Measurements from ENCODE around the gene TIMM29.

Gene TIMM29

GRCh38 chr19:10963865-10964264, 35.3 kb downstream of the TIMM29 start:
- peaks cover 6% of the 10 kb centered on the region for H3K4me1 ChIP-seq (ENCODE audit: control insufficient read depth, insufficient read depth, low read length)
- no peaks in the 10 kb centered on the region for H3K27me3 ChIP-seq (ENCODE audit: control insufficient read depth, insufficient read depth, low read length, poor library complexity, severe bottlenecking)
- H3K36me3 ChIP-seq (ENCODE audit: control insufficient read depth, insufficient read depth, low read length), result no peaks in the 10 kb centered on the region
- H3K4me3 ChIP-seq (ENCODE audit: insufficient read depth, low read depth, low read length), result no peak overlapping the region
- H3K27ac ChIP-seq (ENCODE audit: insufficient read depth, low read depth, low read length, poor library complexity, severe bottlenecking), result no peak overlapping the region
- H3K9me3 ChIP-seq (ENCODE audit: control insufficient read depth, low read length), result no peaks in the 10 kb centered on the region
- WGBS, 2 experiments, result 91 to 95% methylated on average over 4 of the region's 4 CpGs

DNA sequence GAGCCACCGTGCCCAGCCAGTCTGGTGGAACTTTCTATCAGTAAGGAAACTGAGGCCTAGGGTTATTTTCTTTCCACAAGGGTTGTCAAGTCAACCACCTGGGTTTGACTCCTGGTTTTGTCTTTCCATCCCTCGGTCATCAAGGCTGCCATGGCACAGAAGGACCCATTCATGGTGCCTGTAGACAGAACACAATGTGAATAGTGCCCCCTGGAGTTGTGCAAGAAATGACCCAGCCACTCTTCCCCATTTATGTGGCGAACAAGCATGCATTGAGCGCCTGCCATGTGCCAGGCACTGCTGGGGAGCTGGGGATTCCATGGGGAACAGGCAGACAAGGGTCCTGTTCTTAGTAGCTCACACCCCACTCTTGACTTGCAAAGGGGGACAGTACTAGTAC, 36.3 kb downstream of the TIMM29 start:
- no peaks in the 10 kb centered on the region for H3K9me3 ChIP-seq (ENCODE audit: control insufficient read depth, low read length)
- no peak overlapping the region for H3K27ac ChIP-seq (ENCODE audit: insufficient read depth, low read depth, low read length, poor library complexity, severe bottlenecking)
- WGBS, 2 experiments, result 94 to 98% methylated on average over 4 of the region's 4 CpGs
- H3K36me3 ChIP-seq (ENCODE audit: control insufficient read depth, insufficient read depth, low read length), result no peaks in the 10 kb centered on the region
- H3K4me3 ChIP-seq (ENCODE audit: insufficient read depth, low read depth, low read length), result no peak overlapping the region
- H3K27me3 ChIP-seq (ENCODE audit: control insufficient read depth, insufficient read depth, low read length, poor library complexity, severe bottlenecking), result no peaks in the 10 kb centered on the region
- peaks cover 6% of the 10 kb centered on the region for H3K4me1 ChIP-seq (ENCODE audit: control insufficient read depth, insufficient read depth, low read length)

DNA sequence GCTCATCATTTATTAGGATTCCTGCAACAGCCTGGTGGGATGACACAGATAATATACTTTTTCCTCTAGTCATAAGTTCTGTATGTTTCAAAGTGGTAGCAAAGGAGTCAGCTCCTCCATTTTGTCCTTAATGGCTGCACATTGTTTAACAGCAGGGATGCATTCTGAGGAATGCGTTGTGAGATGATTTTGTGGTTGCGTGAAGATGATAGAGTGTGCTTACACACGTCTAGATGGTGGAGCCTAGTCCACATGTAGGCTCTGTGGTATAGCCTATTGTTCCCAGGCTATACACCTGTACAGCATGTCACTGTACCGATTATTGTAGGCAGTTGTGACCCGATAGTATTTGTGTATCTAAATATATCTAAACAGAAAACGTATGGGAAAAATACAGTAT, 36.8 kb downstream of the TIMM29 start:
- Histone ChIP-seq H3K9me3 (ENCODE audit: control insufficient read depth, low read length) (no peaks in the 10 kb centered on the region), H3K36me3 (ENCODE audit: control insufficient read depth, insufficient read depth, low read length) (no peaks in the 10 kb centered on the region), H3K27ac (ENCODE audit: insufficient read depth, low read depth, low read length, poor library complexity, severe bottlenecking) (no peak overlapping the region), H3K27me3 (ENCODE audit: control insufficient read depth, insufficient read depth, low read length, poor library complexity, severe bottlenecking) (no peaks in the 10 kb centered on the region), H3K4me3 (ENCODE audit: insufficient read depth, low read depth, low read length) (no peak overlapping the region), H3K4me1 (ENCODE audit: control insufficient read depth, insufficient read depth, low read length) (peaks cover 6% of the 10 kb centered on the region)
- WGBS, 2 experiments, result 96 to 99% methylated on average over 3 to 6 of the region's 6 CpGs

DNA sequence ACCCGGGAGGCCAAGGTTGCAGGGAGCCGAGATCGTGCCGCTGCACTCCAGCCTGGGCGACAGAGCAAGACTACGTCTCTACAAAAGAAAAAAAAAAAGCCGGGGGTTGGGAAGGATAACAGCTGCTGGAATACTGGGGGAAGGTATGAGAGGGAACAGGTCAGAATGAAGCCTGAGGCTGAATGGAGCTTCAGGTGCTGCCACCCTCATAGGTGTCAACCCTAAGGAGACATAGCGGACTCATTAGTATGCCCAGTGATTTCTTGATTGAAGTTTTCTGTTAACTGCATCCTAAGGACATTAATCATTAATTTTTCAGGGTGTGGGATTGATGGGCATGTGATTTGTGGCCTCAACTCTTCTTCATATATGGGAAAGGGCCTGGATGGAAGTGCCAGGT, 38.2 kb downstream of the TIMM29 start:
- Histone ChIP-seq H3K36me3 (ENCODE audit: control insufficient read depth, insufficient read depth, low read length) (no peaks in the 10 kb centered on the region), H3K9me3 (ENCODE audit: control insufficient read depth, low read length) (no peaks in the 10 kb centered on the region), H3K4me1 (ENCODE audit: control insufficient read depth, insufficient read depth, low read length) (peaks cover 6% of the 10 kb centered on the region), H3K4me3 (ENCODE audit: insufficient read depth, low read depth, low read length) (no peak overlapping the region), H3K27me3 (ENCODE audit: control insufficient read depth, insufficient read depth, low read length, poor library complexity, severe bottlenecking) (no peaks in the 10 kb centered on the region), H3K27ac (ENCODE audit: insufficient read depth, low read depth, low read length, poor library complexity, severe bottlenecking) (no peak overlapping the region)
- 90 to 93% methylated on average over 8 of the region's 8 CpGs for WGBS, 2 experiments

DNA sequence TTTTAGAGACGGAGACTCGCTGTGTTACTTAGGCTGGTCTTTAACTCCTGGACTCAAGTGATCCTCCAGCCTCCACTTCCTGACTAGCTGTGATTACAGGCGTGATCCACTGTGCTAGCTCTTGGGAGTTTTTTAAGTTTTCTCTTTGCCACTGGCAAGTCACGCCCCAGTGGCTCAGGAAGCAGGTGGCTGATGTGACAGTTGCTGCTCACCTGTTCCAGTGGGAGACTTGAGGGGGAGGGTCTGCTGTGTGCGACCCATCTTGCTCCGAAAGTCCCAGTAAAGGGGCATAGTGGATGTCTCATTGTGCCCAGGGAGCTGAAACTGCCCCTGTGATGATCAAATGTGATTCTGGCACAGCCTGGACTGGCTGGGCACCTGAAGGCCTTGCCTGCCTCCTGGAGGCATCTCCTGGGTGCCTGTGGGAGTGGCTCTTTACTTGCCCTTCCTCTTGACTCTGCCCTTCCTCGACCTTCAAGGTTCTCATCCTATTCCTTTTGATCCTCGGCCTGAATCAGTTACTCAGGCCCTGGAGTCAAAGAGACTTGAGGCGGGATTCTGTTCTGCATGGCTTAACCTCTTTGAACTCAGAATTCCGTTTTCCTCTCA, 40.0 kb downstream of the TIMM29 start:
- WGBS, 2 experiments, result 87 to 88% methylated on average over 10 of the region's 10 CpGs
- no peaks in the 10 kb centered on the region for H3K27me3 ChIP-seq (ENCODE audit: control insufficient read depth, insufficient read depth, low read length, poor library complexity, severe bottlenecking)
- H3K27ac ChIP-seq (ENCODE audit: insufficient read depth, low read depth, low read length, poor library complexity, severe bottlenecking), result no peak overlapping the region
- H3K36me3 ChIP-seq (ENCODE audit: control insufficient read depth, insufficient read depth, low read length), result no peaks in the 10 kb centered on the region
- H3K9me3 ChIP-seq (ENCODE audit: control insufficient read depth, low read length), result no peaks in the 10 kb centered on the region
- H3K4me1 ChIP-seq (ENCODE audit: control insufficient read depth, insufficient read depth, low read length), result no peaks in the 10 kb centered on the region
- H3K4me3 ChIP-seq (ENCODE audit: insufficient read depth, low read depth, low read length), result no peak overlapping the region

GRCh38 chr19:10971107-10971726, 42.6 kb downstream of the TIMM29 start:
- Histone ChIP-seq H3K27me3 (ENCODE audit: control insufficient read depth, insufficient read depth, low read length, poor library complexity, severe bottlenecking) (no peaks in the 10 kb centered on the region), H3K4me1 (ENCODE audit: control insufficient read depth, insufficient read depth, low read length) (no peaks in the 10 kb centered on the region), H3K36me3 (ENCODE audit: control insufficient read depth, insufficient read depth, low read length) (no peaks in the 10 kb centered on the region), H3K9me3 (ENCODE audit: control insufficient read depth, low read length) (no peaks in the 10 kb centered on the region), H3K27ac (ENCODE audit: insufficient read depth, low read depth, low read length, poor library complexity, severe bottlenecking) (no peak overlapping the region), H3K4me3 (ENCODE audit: insufficient read depth, low read depth, low read length) (no peak overlapping the region)
- 93 to 95% methylated on average over 8 of the region's 8 CpGs for WGBS, 2 experiments

DNA sequence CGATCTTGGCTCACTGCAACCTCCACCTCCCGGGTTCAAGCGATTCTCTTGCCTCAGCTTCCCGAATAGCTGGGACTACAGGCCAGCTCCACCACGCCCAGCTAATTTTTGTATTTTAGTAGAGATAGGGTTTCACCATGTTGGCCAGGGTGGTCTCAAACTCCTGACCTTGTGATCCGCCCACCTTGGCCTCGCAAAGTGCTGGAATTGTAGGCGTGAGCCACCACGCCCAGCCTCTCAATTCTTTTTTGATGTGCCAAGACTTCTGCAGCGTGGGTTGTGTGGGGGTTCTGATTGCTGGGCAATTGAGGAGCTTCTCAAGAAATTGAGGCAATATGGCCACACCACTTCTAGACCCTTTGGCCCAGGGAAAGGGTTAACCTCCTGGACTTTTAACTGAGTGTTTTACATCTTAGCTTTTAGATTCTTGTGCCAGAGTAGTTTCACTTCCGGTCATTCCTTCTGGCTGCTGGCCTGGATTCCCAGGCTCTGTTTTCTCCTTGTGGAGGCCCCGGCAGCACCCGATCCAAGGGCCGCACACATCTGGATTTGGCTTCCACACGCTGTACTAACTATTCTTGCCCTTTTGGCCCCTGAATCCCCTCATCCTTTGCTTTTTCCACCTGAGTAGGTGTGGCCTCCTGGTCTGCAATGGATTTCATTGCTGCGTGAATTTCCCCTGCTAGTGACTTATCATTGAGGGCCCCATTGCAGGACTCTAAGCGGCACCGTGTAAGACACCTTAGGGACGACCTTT, 46.9 kb downstream of the TIMM29 start:
- H3K27ac ChIP-seq (ENCODE audit: insufficient read depth, low read depth, low read length, poor library complexity, severe bottlenecking), result no peak overlapping the region
- H3K9me3 ChIP-seq (ENCODE audit: control insufficient read depth, low read length), result no peaks in the 10 kb centered on the region
- no peaks in the 10 kb centered on the region for H3K4me1 ChIP-seq (ENCODE audit: control insufficient read depth, insufficient read depth, low read length)
- H3K27me3 ChIP-seq (ENCODE audit: control insufficient read depth, insufficient read depth, low read length, poor library complexity, severe bottlenecking), result no peaks in the 10 kb centered on the region
- WGBS, 2 experiments, result 92 to 95% methylated on average over 19 of the region's 19 CpGs
- peaks cover under 1% of the 10 kb centered on the region for H3K36me3 ChIP-seq (ENCODE audit: control insufficient read depth, insufficient read depth, low read length)
- no peak overlapping the region for H3K4me3 ChIP-seq (ENCODE audit: insufficient read depth, low read depth, low read length)

DNA sequence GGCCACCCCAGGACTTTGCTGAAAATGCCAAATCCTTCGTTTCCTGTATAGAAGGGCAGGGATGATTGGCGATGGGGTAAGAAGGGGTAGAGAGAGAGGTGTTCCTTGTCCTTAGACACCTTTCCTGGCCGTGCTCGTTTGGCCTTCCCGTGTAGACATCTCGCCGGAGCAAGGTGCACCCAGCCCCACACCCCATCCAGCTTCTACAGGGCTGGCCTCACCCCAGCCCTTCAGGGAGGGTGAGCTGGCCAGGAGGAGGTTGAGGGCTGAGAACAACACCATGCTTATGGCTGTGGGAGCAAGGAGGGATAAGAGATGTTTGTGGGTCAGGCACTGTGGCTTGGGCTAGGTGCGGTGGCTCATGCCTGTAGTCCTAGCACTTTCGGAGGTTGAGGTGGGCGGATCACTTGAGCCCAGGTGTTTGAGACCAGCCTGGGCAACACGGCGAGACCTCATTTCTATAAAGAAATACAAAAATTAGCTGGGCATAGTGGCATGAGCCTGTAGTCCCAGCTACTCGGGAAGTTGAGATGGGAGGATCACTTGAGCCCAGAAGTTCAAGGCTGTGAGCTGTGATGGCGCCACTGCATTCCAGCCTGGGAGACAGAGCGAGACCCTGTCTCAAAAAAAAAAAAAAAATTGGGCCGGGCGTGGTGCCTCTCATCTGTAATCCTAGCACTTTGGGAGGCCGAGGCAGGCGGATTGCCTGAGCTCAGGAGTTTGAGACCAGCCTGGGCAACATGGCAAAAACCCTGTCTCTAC, 47.7 kb downstream of the TIMM29 start:
- Histone ChIP-seq H3K27me3 (ENCODE audit: control insufficient read depth, insufficient read depth, low read length, poor library complexity, severe bottlenecking) (no peaks in the 10 kb centered on the region), H3K27ac (ENCODE audit: insufficient read depth, low read depth, low read length, poor library complexity, severe bottlenecking) (no peak overlapping the region), H3K36me3 (ENCODE audit: control insufficient read depth, insufficient read depth, low read length) (peaks cover 3% of the 10 kb centered on the region), H3K9me3 (ENCODE audit: control insufficient read depth, low read length) (no peaks in the 10 kb centered on the region), H3K4me3 (ENCODE audit: insufficient read depth, low read depth, low read length) (no peak overlapping the region), H3K4me1 (ENCODE audit: control insufficient read depth, insufficient read depth, low read length) (no peaks in the 10 kb centered on the region)
- WGBS, 2 experiments, result 95 to 96% methylated on average over 19 of the region's 19 CpGs

DNA sequence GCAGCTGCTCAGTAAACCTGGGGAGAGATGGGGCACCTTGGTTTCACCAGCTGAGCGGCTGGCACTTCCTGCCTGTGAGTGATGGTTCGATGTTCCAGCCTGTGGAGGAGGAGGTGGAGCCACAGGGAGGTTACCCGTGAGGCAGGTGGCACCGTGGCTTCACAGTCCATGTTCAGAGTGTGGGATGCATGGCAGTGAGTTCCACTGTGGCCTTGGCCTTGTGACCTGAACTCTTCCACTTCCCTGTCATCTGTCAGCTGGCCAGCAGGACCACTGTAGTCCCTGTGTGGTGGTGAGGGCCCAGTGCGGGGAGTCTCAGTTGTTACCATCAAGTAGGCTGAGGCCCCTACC, 49.1 kb downstream of the TIMM29 start:
- no peak overlapping the region for H3K27ac ChIP-seq (ENCODE audit: insufficient read depth, low read depth, low read length, poor library complexity, severe bottlenecking)
- H3K4me1 ChIP-seq (ENCODE audit: control insufficient read depth, insufficient read depth, low read length), result no peaks in the 10 kb centered on the region
- H3K9me3 ChIP-seq (ENCODE audit: control insufficient read depth, low read length), result no peaks in the 10 kb centered on the region
- no peak overlapping the region for H3K4me3 ChIP-seq (ENCODE audit: insufficient read depth, low read depth, low read length)
- peaks cover 3% of the 10 kb centered on the region for H3K36me3 ChIP-seq (ENCODE audit: control insufficient read depth, insufficient read depth, low read length)
- H3K27me3 ChIP-seq (ENCODE audit: control insufficient read depth, insufficient read depth, low read length, poor library complexity, severe bottlenecking), result no peaks in the 10 kb centered on the region
- 95 to 98% methylated on average over 5 of the region's 5 CpGs for WGBS, 2 experiments
